Tibial artery (tissue), 4 donors: ENCODE results near the gene CERT1.

ENCODE experiments used
- DNase-seq, 2 donors: peaks; one replicate each; pipeline ENCODE4 v3.0.0-alpha.2; 2019
- H3K27ac ChIP-seq, 2 donors: fragments of 200-600 bp; sonication (generic) in 1 of 2; 1 replicate in 1 of 2; 2 replicates in 1 of 2; pipeline ENCODE4 v1.5.1; 2018 to 2019; ENCODE audit warnings: mild to moderate bottlenecking in 1 of 2
- H3K27me3 ChIP-seq, 2 donors: fragments of 200-600 bp; sonication (generic) in 1 of 2; one replicate each; pipeline versions ENCODE4 v1.5.1 to v1.6.0; 2016 to 2019
- H3K36me3 ChIP-seq, 3 donors: fragments of 200-600 bp; sonication (generic) in 2 of 3; one replicate each; pipeline ENCODE4 v1.5.1; 2016 to 2019; ENCODE audit warnings: mild to moderate bottlenecking in 2 of 3
- H3K4me1 ChIP-seq, 4 donors: fragments of 200-600 bp; sonication (generic) in 2 of 4; 1 replicate in 3 of 4; 2 replicates in 1 of 4; pipeline ENCODE4 v1.5.1; 2016 to 2019
- H3K4me3 ChIP-seq, 2 donors: fragments of 200-600 bp; sonication (generic) in 1 of 2; 1 replicate in 1 of 2; 2 replicates in 1 of 2; pipeline ENCODE4 v1.5.1; 2018 to 2019; ENCODE audit warnings: mild to moderate bottlenecking in 2 of 2
- H3K9me3 ChIP-seq, 3 donors: fragments of 200-600 bp; sonication (generic) in 1 of 3; one replicate each; pipeline ENCODE4 v1.5.1; 2016 to 2019
- intact Hi-C: fragments of 100-400 bp; cut with DNase I; formaldehyde crosslinking; loops from one replicate; pipeline ENCODE4 v1.15.0; 2023; ENCODE audit warnings: low total_unique reads
- TF ChIP-seq, protein P1 (sequence below), 2 experiments: fragments of 200-600 bp in 1 of 2; fragments of 450-650 bp in 1 of 2; IDR thresholded peaks; one replicate each; pipeline ENCODE4 v1.5.1; 2017 to 2019; ENCODE audit warnings: antibody characterized with exemption in 2 of 2, mild to moderate bottlenecking in 1 of 2, moderate library complexity in 1 of 2

The CERT1 gene

DNA sequence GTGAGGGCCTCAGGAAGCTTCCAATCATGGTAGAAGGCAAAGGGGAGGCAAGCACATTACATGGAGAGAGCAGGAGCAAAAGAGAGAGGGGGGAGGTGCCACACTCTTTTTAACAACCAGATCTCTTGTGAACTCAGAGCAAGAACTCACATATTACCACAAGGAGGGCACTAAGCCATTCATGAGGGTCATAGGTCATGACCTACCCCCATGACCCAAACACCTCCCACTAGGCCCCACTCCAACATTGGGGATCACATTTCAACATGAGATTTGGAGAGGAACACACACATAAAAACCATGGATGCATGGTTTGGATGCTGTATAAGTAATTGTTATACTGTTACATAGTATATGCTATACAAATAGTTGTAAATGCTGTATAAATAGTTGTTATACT is 17.8 kb upstream of the CERT1 start:
- intact Hi-C loops, result no loop called here
- DNase-seq, result no peak
- peaks cover 0 to 8% (median 3%) of the 10 kb centered on the region in 4 donors for H3K4me1 ChIP-seq
- TF ChIP-seq, protein P1, sequence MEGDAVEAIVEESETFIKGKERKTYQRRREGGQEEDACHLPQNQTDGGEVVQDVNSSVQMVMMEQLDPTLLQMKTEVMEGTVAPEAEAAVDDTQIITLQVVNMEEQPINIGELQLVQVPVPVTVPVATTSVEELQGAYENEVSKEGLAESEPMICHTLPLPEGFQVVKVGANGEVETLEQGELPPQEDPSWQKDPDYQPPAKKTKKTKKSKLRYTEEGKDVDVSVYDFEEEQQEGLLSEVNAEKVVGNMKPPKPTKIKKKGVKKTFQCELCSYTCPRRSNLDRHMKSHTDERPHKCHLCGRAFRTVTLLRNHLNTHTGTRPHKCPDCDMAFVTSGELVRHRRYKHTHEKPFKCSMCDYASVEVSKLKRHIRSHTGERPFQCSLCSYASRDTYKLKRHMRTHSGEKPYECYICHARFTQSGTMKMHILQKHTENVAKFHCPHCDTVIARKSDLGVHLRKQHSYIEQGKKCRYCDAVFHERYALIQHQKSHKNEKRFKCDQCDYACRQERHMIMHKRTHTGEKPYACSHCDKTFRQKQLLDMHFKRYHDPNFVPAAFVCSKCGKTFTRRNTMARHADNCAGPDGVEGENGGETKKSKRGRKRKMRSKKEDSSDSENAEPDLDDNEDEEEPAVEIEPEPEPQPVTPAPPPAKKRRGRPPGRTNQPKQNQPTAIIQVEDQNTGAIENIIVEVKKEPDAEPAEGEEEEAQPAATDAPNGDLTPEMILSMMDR (IDR thresholded peaks at IDR 0.05), result no peak
- H3K27me3 ChIP-seq, result no peaks in the 10 kb centered on the region
- H3K36me3 ChIP-seq, result no peaks in the 10 kb centered on the region
- no peak overlapping the region for H3K4me3 ChIP-seq
- peaks cover 0 to 2% (median 0%) of the 10 kb centered on the region in 3 donors for H3K9me3 ChIP-seq
- no peak overlapping the region for H3K27ac ChIP-seq

DNA sequence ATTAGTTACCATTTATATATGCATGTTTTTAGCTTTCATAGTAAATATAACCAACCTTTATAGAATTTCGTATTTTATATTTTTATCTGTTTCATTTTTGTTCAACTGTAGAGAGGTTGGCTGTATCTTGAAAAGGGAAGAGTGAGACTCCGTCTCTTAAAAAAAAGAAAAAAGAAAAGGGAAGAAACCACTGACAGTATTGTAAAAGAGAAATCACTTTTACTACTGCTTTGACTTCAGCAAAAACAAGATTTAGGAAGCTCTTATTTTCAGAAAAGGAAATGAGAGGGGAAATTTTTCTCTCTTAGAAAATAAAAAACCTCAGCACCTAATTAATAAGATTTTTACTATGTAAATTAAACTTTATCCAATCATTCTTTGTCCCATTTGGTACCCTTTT is 14.6 kb upstream of the CERT1 start:
- TF ChIP-seq, protein P1 (IDR thresholded peaks at IDR 0.05), result no peak
- DNase-seq, result no peak
- Histone ChIP-seq H3K27ac (no peak overlapping the region), H3K4me1 (peaks cover 0 to 32% (median 7%) of the 10 kb centered on the region in 4 donors), H3K9me3 (peaks cover 0 to 2% (median 0%) of the 10 kb centered on the region in 3 donors), H3K4me3 (no peak overlapping the region), H3K36me3 (no peaks in the 10 kb centered on the region), H3K27me3 (no peaks in the 10 kb centered on the region)
- intact Hi-C loops, result no loop called here

GRCh38 chr5:75525344-75525743 is 13.9 kb upstream of the CERT1 start:
- intact Hi-C loops, result no loop called here
- Histone ChIP-seq H3K9me3 (peaks cover 0 to 7% (median 7%) of the 10 kb centered on the region in 3 donors), H3K27me3 (no peaks in the 10 kb centered on the region), H3K4me3 (no peak overlapping the region), H3K27ac (no peak overlapping the region), H3K4me1 (peaks cover 0 to 32% (median 7%) of the 10 kb centered on the region in 4 donors), H3K36me3 (peaks cover 0 to 6% (median 0%) of the 10 kb centered on the region in 3 donors)
- TF ChIP-seq, protein P1 (IDR thresholded peaks at IDR 0.05), result no peak
- no peak for DNase-seq

- H3K4me1 ChIP-seq, result peaks cover 0 to 32% (median 7%) of the 10 kb centered on the region in 4 donors
- H3K27ac ChIP-seq, result no peak overlapping the region
- peaks cover 0 to 11% (median 7%) of the 10 kb centered on the region in 3 donors for H3K9me3 ChIP-seq
- peaks cover 0 to 9% (median 0%) of the 10 kb centered on the region in 3 donors for H3K36me3 ChIP-seq
- H3K4me3 ChIP-seq, result no peak overlapping the region
- TF ChIP-seq, protein P1 (IDR thresholded peaks at IDR 0.05), result no peak
- H3K27me3 ChIP-seq, result no peaks in the 10 kb centered on the region
- no peak for DNase-seq
- intact Hi-C loops, result no loop called here
Observed at GRCh38 chr5:75524591-75524990, 13.2 kb upstream of the CERT1 start.

DNA sequence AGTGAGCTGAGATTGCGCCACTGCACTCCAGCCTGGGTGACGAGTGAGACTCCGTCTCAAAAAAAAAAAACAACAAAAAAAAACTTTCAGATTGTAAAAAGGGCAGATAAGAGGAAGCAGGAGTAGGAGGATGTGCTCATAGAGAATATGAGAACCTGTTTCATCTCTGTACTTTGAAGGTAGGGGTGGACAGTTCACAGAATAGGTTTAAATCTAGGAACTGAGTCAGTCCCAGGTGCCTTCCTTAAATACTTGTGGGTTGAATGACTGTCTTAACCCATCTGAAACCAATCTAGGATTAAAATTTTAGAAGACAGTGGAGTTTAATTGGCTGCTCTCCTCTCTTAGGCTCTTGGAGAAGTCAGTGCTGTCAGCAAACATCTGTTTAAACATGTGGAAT is 12.6 kb upstream of the CERT1 start:
- intact Hi-C loops, result no loop called here
- TF ChIP-seq, protein P1 (IDR thresholded peaks at IDR 0.05), result no peak

GRCh38 chr5:75523275-75523674 is 11.8 kb upstream of the CERT1 start:
- H3K4me1 ChIP-seq, result peaks cover 0 to 32% (median 5%) of the 10 kb centered on the region in 4 donors
- H3K9me3 ChIP-seq, result peaks cover 0 to 11% (median 7%) of the 10 kb centered on the region in 3 donors
- no peak overlapping the region for H3K4me3 ChIP-seq
- intact Hi-C loops, result no loop called here
- TF ChIP-seq, protein P1 (IDR thresholded peaks at IDR 0.05), result no peak
- peaks cover 0 to 9% (median 0%) of the 10 kb centered on the region in 3 donors for H3K36me3 ChIP-seq
- H3K27ac ChIP-seq, result no peak overlapping the region
- DNase-seq, result no peak
- H3K27me3 ChIP-seq, result no peaks in the 10 kb centered on the region

More for the DNA sequence above, 12.6 kb upstream of the CERT1 start:
- Histone ChIP-seq H3K27me3 (no peaks in the 10 kb centered on the region), H3K4me1 (peaks cover 0 to 32% (median 7%) of the 10 kb centered on the region in 4 donors), H3K9me3 (peaks cover 0 to 11% (median 7%) of the 10 kb centered on the region in 3 donors), H3K4me3 (no peak overlapping the region), H3K27ac (no peak overlapping the region), H3K36me3 (peaks cover 0 to 9% (median 0%) of the 10 kb centered on the region in 3 donors)
- DNase-seq, result no peak
